Suprapubic skin (tissue), 4 donors: Measurements from ENCODE around the gene PMPCB. TPM values are rescaled to one million over a fixed set of nuclear protein-coding genes. Genes with fewer than 3 reads are reported as not detected.

Source experiments
- DNase-seq, 2 donors: peaks; one replicate each; pipeline ENCODE4 v3.0.0-alpha.2; 2019; ENCODE audit warnings: low spot score in 2 of 2
- H3K27ac ChIP-seq: fragments of 200-600 bp; sonication (generic); one replicate; pipeline ENCODE4 v1.5.1; 2019
- H3K27me3 ChIP-seq: fragments of 200-600 bp; sonication (generic); one replicate; pipeline ENCODE4 v1.5.1; 2019
- H3K36me3 ChIP-seq: fragments of 200-600 bp; sonication (generic); one replicate; pipeline ENCODE4 v1.5.1; 2019
- H3K4me1 ChIP-seq: fragments of 200-600 bp; sonication (generic); one replicate; pipeline ENCODE4 v1.5.1; 2019
- H3K4me3 ChIP-seq: fragments of 200-600 bp; sonication (generic); one replicate; pipeline ENCODE4 v1.5.1; 2019; ENCODE audit warnings: mild to moderate bottlenecking
- H3K9me3 ChIP-seq: fragments of 200-600 bp; sonication (generic); one replicate; pipeline ENCODE4 v1.5.1; 2019
- CTCF ChIP-seq, 2 donors: fragments of 200-600 bp in 1 of 2; fragments of 450-650 bp in 1 of 2; sonication (generic) in 1 of 2; IDR thresholded peaks; one replicate each; pipeline ENCODE4 v1.5.1; 2016 to 2019; ENCODE audit warnings: antibody characterized with exemption in 2 of 2, mild to moderate bottlenecking in 1 of 2, moderate library complexity in 1 of 2
- EP300 ChIP-seq: sonication (generic); formaldehyde crosslinking; IDR thresholded peaks from one replicate; pipeline ENCODE4 v1.6.1; 2017; ENCODE audit warnings: antibody characterized with exemption
- POLR2A ChIP-seq, 2 donors: fragments of 450-650 bp; IDR thresholded peaks; one replicate each; pipeline ENCODE4 v1.6.1; 2017; ENCODE audit warnings: antibody characterized with exemption in 2 of 2, mild to moderate bottlenecking in 2 of 2, moderate library complexity in 2 of 2
- POLR2AphosphoS5 ChIP-seq, 3 donors: sonication (generic); formaldehyde crosslinking; IDR thresholded peaks; one replicate each; pipeline ENCODE4 v1.6.1; 2017; ENCODE audit warnings: antibody characterized with exemption in 3 of 3
- WGBS: methylation state at CpG from one replicate; pipeline ENCODE4 v1.1.5; 2018; 5-methylcytosine and 5-hydroxymethylcytosine counted together
- total RNA-seq, 4 donors: library from RNA; depleted of rRNA; stranded (reverse); fragments of >200 nt; gene quantifications; one replicate each; pipeline ENCODE4 v1.1.0, GENCODE V29; 2016

The PMPCB gene
- total RNA-seq, 4 donors from 2014 or later = 38.9 to 61.3 (median 45.4) TPM

GRCh38 chr7:103307503-103308231 lies 10.4 kb downstream of the PMPCB start:
- DNase-seq = no peak
- Histone ChIP-seq H3K9me3 (no peaks in the 10 kb centered on the region), H3K4me1 (peaks cover 6% of the 10 kb centered on the region), H3K27me3 (no peaks in the 10 kb centered on the region), H3K4me3 (no peak overlapping the region), H3K36me3 (peaks cover 96% of the 10 kb centered on the region), H3K27ac (no peak overlapping the region)
- TF ChIP-seq CTCF (IDR thresholded peaks at IDR 0.05) = no peak
- 67% methylated on average over 3 of the region's 3 CpGs for WGBS

GRCh38 chr7:103314852-103315251 lies 17.6 kb downstream of the PMPCB start:
- H3K4me1 ChIP-seq = no peaks in the 10 kb centered on the region
- H3K36me3 ChIP-seq = peaks cover 100% of the 10 kb centered on the region
- H3K4me3 ChIP-seq = no peak overlapping the region
- no peaks in the 10 kb centered on the region for H3K27me3 ChIP-seq
- 80% methylated on average over 2 of the region's 2 CpGs for WGBS
- TF ChIP-seq POLR2AphosphoS5 (IDR thresholded peaks at IDR 0.05) = no peak
- no peak for TF ChIP-seq CTCF (IDR thresholded peaks at IDR 0.05)
- no peak for TF ChIP-seq POLR2A (IDR thresholded peaks at IDR 0.05)
- TF ChIP-seq EP300 = no peak
- no peak overlapping the region for H3K27ac ChIP-seq
- no peaks in the 10 kb centered on the region for H3K9me3 ChIP-seq
- DNase-seq = no peak

- peaks cover 100% of the 10 kb centered on the region for H3K36me3 ChIP-seq
- DNase-seq = no peak
- H3K27ac ChIP-seq = no peak overlapping the region
- no peaks in the 10 kb centered on the region for H3K27me3 ChIP-seq
- no peak overlapping the region for H3K4me3 ChIP-seq
- no peaks in the 10 kb centered on the region for H3K4me1 ChIP-seq
- TF ChIP-seq EP300 (no peak), POLR2AphosphoS5 (IDR thresholded peaks at IDR 0.05) (no peak), POLR2A (IDR thresholded peaks at IDR 0.05) (no peak), CTCF (IDR thresholded peaks at IDR 0.05) (no peak)
- no peaks in the 10 kb centered on the region for H3K9me3 ChIP-seq
- 88% methylated on average over 2 of the region's 2 CpGs for WGBS
These were observed 19.2 kb downstream of the PMPCB start for GRCh38 chr7:103316380-103316941.

GRCh38 chr7:103317009-103317408 lies 19.8 kb downstream of the PMPCB start:
- Histone ChIP-seq H3K27me3 (no peaks in the 10 kb centered on the region), H3K27ac (no peak overlapping the region), H3K36me3 (peaks cover 100% of the 10 kb centered on the region), H3K4me3 (no peak overlapping the region), H3K4me1 (no peaks in the 10 kb centered on the region), H3K9me3 (no peaks in the 10 kb centered on the region)
- TF ChIP-seq CTCF (IDR thresholded peaks at IDR 0.05) (no peak), POLR2AphosphoS5 (IDR thresholded peaks at IDR 0.05) (no peak), POLR2A (IDR thresholded peaks at IDR 0.05) (no peak), EP300 (no peak)
- DNase-seq = no peak

GRCh38 chr7:103325744-103326143 lies 28.5 kb downstream of the PMPCB start:
- peaks cover 62% of the 10 kb centered on the region for H3K36me3 ChIP-seq
- H3K27ac ChIP-seq = no peak overlapping the region
- no peak for DNase-seq
- no peak overlapping the region for H3K4me3 ChIP-seq
- WGBS = 90% methylated on average over 8 of the region's 8 CpGs
- TF ChIP-seq EP300 (no peak), POLR2AphosphoS5 (IDR thresholded peaks at IDR 0.05) (no peak)
- H3K27me3 ChIP-seq = no peaks in the 10 kb centered on the region
- H3K4me1 ChIP-seq = no peaks in the 10 kb centered on the region
- H3K9me3 ChIP-seq = no peaks in the 10 kb centered on the region
